HG03457 (cell line): ENCODE data around the gene ABR.
"Not testable (repeated sequence)": the region's sequence is repeated elsewhere in the genome, so short reads cannot be mapped to it uniquely, and the experiment has no call there.

Experiments used
- ATAC-seq: cut with Tn5 transposase; IDR thresholded peaks from one replicate; pipeline ENCODE4 v1.9.1; 2021; ENCODE audit warnings: moderate number of reproducible peaks; ENCODE audit not compliant: unreplicated experiment

ABR gene

GRCh38 chr17:1073963-1074625, 105.7 kb downstream of the ABR start:
- not testable (repeated sequence) for ATAC-seq

GRCh38 chr17:1073241-1073962, 106.4 kb downstream of the ABR start:
- no peak for ATAC-seq

GRCh38 chr17:1072551-1072961, 107.2 kb downstream of the ABR start:
- no peak for ATAC-seq

- ATAC-seq = no peak
These were observed 108.5 kb downstream of the ABR start for GRCh38 chr17:1071103-1071825.

- no peak for ATAC-seq
These were observed 109.4 kb downstream of the ABR start for GRCh38 chr17:1070411-1070810.

- no peak for ATAC-seq
These were observed 109.9 kb downstream of the ABR start for GRCh38 chr17:1069847-1070246.

GRCh38 chr17:1068356-1068755, 111.4 kb downstream of the ABR start:
- ATAC-seq = no peak

- no peak for ATAC-seq
These were observed 112.4 kb downstream of the ABR start for GRCh38 chr17:1067282-1067956.

GRCh38 chr17:1065416-1065815, 114.4 kb downstream of the ABR start:
- ATAC-seq = not testable (repeated sequence)

- ATAC-seq = no peak
These were observed 118.8 kb downstream of the ABR start for GRCh38 chr17:1060991-1061390.

GRCh38 chr17:1059131-1059795, 120.5 kb downstream of the ABR start:
- ATAC-seq = no peak

- no peak for ATAC-seq
These were observed 121.2 kb downstream of the ABR start for GRCh38 chr17:1058423-1059130.

- no peak for ATAC-seq
These were observed 123.0 kb downstream of the ABR start for GRCh38 chr17:1056761-1057160.

- ATAC-seq = no peak
These were observed 123.8 kb downstream of the ABR start for GRCh38 chr17:1055751-1056645.

GRCh38 chr17:1055231-1055630, 124.5 kb downstream of the ABR start:
- ATAC-seq = no peak

- ATAC-seq = no peak
These were observed 125.1 kb downstream of the ABR start for GRCh38 chr17:1054656-1055055.

GRCh38 chr17:1053661-1054360, 126.0 kb downstream of the ABR start:
- ATAC-seq = no peak
